GM19025 (cell line): ENCODE data around the gene COL4A2.
"Not testable (repeated sequence)": the region's sequence is repeated elsewhere in the genome, so short reads cannot be mapped to it uniquely, and the experiment has no call there.

Experiments used
- ATAC-seq: cut with Tn5 transposase; IDR thresholded peaks from one replicate; pipeline ENCODE4 v1.9.1; 2021; ENCODE audit warnings: mild to moderate bottlenecking, low read depth, moderate library complexity; ENCODE audit not compliant: unreplicated experiment

COL4A2 gene

GRCh38 chr13:110374431-110375370 is 67.6 kb downstream of the COL4A2 start:
- ATAC-seq, result no peak

- no peak for ATAC-seq
Observed at GRCh38 chr13:110376120-110376519, 69.0 kb downstream of the COL4A2 start.

- no peak for ATAC-seq
Observed at GRCh38 chr13:110377178-110377825, 70.2 kb downstream of the COL4A2 start.

GRCh38 chr13:110377826-110378201 is 70.7 kb downstream of the COL4A2 start:
- ATAC-seq, result no peak

- no peak for ATAC-seq
Observed at GRCh38 chr13:110379358-110379757, 72.3 kb downstream of the COL4A2 start.

GRCh38 chr13:110379905-110380341 is 72.8 kb downstream of the COL4A2 start:
- ATAC-seq, result no peak

- ATAC-seq, result no peak
Observed at GRCh38 chr13:110380359-110381028, 73.4 kb downstream of the COL4A2 start.

GRCh38 chr13:110381029-110381360 is 73.9 kb downstream of the COL4A2 start:
- no peak for ATAC-seq

- no peak for ATAC-seq
Observed at GRCh38 chr13:110382229-110382628, 75.1 kb downstream of the COL4A2 start.

GRCh38 chr13:110382830-110383229 is 75.7 kb downstream of the COL4A2 start:
- ATAC-seq, result no peak

GRCh38 chr13:110387451-110388107 is 80.5 kb downstream of the COL4A2 start:
- peak; percentile 72 for ATAC-seq

GRCh38 chr13:110388108-110388943 is 81.2 kb downstream of the COL4A2 start:
- no peak for ATAC-seq

- ATAC-seq, result no peak
Observed at GRCh38 chr13:110390567-110390966, 83.5 kb downstream of the COL4A2 start.

GRCh38 chr13:110391273-110391672 is 84.2 kb downstream of the COL4A2 start:
- ATAC-seq, result no peak

- no peak for ATAC-seq
Observed at GRCh38 chr13:110392510-110393240, 85.6 kb downstream of the COL4A2 start.

- no peak for ATAC-seq
Observed at GRCh38 chr13:110393761-110394160, 86.7 kb downstream of the COL4A2 start.

- no peak for ATAC-seq
Observed at GRCh38 chr13:110394371-110394841, 87.3 kb downstream of the COL4A2 start.

GRCh38 chr13:110395616-110396015 is 88.5 kb downstream of the COL4A2 start:
- not testable (repeated sequence) for ATAC-seq

- ATAC-seq, result no peak
Observed at GRCh38 chr13:110396476-110396875, 89.4 kb downstream of the COL4A2 start.
